ENCODE measurements around the gene FAM193B.

FAM193B gene

DNA sequence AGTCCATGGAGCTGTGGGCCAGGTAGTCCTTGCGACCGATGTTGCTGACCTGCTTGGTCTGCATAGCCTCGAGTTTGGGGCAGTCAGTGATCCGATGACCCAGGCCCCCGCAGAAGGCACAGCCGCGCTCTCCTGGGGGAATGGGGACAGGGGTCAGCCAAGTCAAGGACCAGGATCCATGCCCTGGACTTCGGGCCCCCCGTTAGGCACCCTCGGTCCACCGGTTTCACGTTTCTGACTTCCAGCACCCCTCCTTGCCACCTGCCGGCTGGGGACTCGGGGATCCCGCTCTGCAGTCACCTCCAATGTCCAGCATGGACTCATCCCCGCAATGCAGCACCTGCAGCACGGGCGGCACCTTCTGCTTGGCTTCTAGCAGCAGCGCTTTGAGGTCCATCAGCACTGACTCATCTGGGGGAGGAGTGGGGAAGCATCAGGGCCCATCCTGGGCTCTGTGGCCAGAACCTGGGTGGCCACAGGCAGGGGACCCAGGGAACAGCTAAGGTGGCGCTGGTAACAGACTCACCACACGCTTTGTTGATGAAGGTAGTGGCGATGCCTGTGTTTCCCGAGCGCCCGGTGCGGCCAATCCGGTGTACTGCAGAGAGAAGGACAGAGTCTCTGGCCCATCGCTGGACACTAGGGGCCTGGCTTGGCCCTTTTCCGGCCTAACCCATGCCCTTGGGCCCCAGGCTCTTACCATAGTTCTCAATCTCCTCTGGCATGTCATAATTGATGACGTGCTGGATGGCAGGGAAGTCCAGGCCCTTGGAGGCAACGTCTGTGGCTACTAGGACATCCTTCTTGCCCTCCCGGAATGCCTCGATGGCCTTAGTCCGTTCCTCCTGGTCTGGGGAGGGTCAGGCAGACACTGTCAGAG, 42.3 kb downstream of the FAM193B start:
- TF ChIP-seq, protein P1, sequence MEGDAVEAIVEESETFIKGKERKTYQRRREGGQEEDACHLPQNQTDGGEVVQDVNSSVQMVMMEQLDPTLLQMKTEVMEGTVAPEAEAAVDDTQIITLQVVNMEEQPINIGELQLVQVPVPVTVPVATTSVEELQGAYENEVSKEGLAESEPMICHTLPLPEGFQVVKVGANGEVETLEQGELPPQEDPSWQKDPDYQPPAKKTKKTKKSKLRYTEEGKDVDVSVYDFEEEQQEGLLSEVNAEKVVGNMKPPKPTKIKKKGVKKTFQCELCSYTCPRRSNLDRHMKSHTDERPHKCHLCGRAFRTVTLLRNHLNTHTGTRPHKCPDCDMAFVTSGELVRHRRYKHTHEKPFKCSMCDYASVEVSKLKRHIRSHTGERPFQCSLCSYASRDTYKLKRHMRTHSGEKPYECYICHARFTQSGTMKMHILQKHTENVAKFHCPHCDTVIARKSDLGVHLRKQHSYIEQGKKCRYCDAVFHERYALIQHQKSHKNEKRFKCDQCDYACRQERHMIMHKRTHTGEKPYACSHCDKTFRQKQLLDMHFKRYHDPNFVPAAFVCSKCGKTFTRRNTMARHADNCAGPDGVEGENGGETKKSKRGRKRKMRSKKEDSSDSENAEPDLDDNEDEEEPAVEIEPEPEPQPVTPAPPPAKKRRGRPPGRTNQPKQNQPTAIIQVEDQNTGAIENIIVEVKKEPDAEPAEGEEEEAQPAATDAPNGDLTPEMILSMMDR (conservative IDR thresholded peaks at IDR 0.05; ENCODE audit: control insufficient read depth, insufficient read depth, low read depth, low read length): no peak
- no peak overlapping the region for H3K4me3 ChIP-seq (ENCODE audit: control insufficient read depth, low read depth, low read length)
- no peak for DNase-seq (ENCODE audit: low read depth)

DNA sequence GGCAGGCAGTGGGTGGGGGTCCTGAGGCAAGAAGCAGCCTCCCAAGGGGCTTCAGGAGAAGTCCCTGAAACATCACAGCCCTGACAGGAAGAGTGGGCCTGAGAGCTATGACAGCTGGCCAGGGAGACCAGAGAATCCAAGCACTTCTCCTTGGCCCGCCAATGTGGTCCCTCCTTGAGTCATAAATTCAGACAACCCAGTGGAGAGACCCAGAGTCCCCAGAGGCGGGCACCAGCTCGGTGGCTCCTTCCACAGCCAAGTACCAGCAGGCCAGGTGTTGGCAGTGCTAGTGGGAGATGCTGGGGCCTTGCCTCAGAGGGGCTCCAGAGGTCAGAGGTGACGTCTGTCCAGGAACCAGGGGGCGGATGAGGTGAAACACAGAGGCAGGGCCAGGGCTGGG, 43.2 kb downstream of the FAM193B start:
- TF ChIP-seq, protein P1 (conservative IDR thresholded peaks at IDR 0.05; ENCODE audit: control insufficient read depth, insufficient read depth, low read depth, low read length): no peak
- H3K4me3 ChIP-seq (ENCODE audit: control insufficient read depth, low read depth, low read length): no peak overlapping the region
- DNase-seq (ENCODE audit: low read depth): no peak

DNA sequence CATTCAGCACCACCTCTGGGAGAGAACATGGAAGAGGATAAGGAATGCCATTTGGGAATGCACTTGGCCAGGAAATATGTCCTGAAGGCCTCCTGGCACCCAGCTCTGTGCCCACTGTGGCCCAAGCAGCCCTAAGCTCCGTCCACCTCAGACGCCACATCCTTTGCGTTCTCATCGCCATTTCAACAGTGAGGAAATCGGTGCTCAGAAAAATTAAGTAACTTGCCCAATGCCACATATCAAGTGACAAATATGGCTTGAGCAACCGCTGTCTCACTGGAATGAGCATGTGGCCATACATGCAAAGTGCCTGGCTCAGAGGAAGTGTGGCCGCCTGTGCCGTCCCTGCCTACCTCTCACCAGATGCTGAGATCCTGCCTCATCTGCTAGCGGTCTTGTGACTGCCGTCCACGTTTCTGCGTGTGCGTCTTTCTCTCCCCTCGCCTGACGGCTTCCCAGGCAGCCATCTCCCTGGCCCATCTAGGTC, 43.8 kb downstream of the FAM193B start:
- TF ChIP-seq, protein P1 (conservative IDR thresholded peaks at IDR 0.05; ENCODE audit: control insufficient read depth, insufficient read depth, low read depth, low read length): no peak
- DNase-seq (ENCODE audit: low read depth): no peak
- H3K4me3 ChIP-seq (ENCODE audit: control insufficient read depth, low read depth, low read length): no peak overlapping the region

DNA sequence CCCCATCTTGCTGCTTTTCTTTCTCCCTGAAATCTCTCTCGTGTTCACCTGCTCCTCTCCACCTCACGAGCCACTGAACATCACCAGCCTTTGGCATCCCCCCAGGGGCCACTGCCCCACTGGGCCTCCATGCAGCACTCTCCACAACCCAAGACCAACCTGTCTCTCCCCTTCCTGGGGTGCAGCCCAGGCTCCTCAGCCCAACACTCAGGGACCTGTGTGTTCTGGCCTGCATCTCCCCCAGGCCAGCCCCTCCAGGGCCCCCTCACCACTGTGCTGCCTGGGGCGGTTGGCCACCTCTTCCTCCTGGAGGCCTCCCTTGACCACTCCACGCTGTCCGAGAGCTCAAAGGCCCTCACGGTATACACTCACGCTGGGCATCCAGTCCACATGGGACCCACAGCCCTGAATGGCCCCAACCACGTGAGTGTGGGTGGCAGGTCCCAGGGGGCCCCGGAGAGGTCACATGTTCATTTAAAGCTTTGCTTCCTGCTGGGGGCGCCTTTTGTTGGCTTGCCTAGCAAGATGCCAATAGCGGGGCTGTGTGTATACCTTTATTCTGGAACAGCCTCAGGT, 44.3 kb downstream of the FAM193B start:
- no peak overlapping the region for H3K4me3 ChIP-seq (ENCODE audit: control insufficient read depth, low read depth, low read length)
- no peak for DNase-seq (ENCODE audit: low read depth)
- TF ChIP-seq, protein P1 (conservative IDR thresholded peaks at IDR 0.05; ENCODE audit: control insufficient read depth, insufficient read depth, low read depth, low read length): no peak

DNA sequence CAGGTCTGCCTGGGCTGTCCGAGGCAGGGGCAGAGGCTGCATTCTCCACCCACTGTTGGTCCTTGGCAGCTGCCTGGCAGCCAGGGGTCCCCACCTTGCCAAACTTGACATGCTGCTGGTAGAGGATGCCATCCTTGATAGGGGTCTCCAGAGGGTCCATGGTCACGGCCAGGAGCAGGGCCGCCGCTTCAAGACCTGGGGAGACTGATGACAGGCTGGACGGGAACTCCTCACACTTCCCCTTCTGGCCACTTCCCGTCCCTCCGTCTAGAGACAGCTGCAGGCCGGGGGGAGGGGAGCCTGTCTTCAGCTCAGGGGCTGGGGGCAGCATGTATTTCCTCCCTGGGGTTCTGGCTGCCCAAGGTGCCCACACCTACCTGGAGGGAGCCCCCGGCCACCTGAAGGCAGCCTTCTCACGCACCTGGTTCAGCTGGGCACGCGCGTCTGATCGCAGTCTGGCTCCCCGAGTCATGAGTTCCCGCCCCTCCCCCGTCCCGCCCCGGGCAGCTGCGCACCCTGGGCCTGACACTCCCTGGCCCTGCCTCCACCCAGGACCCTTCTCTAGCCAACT, 44.9 kb downstream of the FAM193B start, which contains the start of gene DOK3:
DOK3 (minus strand) TSS at position 446 of the 571 bp plus-strand sequence; CDS start at position 160, 286 bp downstream.
- no peak for DNase-seq (ENCODE audit: low read depth)
- TF ChIP-seq, protein P1 (conservative IDR thresholded peaks at IDR 0.05; ENCODE audit: control insufficient read depth, insufficient read depth, low read depth, low read length): no peak
- no peak within 1 kb of the TSS for H3K4me3 ChIP-seq (ENCODE audit: control insufficient read depth, low read depth, low read length)

DNA sequence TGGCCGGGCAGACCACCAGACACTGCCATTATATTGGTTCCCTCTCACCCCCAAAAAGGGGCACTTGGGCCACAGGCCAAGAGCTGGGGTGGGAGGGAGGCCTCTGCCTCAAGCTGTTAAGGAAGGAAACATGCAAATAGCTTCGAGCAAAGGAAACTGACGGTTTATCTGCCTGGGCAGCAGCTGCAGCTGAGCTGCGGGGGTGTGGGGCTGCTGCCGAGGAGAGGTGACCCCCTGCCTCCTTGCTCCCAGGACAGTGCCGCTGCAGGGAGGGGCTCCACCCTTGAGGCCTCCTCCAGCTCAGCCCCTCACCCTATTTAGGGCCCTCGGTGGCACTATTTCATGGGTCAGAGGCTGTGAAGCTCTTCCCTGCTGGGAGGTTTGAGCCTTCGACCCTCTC, 45.5 kb downstream of the FAM193B start:
- no peak for DNase-seq (ENCODE audit: low read depth)
- no peak overlapping the region for H3K4me3 ChIP-seq (ENCODE audit: control insufficient read depth, low read depth, low read length)
- TF ChIP-seq, protein P1 (conservative IDR thresholded peaks at IDR 0.05; ENCODE audit: control insufficient read depth, insufficient read depth, low read depth, low read length): no peak

Data from fibroblast of mammary gland (primary cell).